ENCODE data around the gene AP4M1.
A peak's percentile ranks its signal among the peaks of the same experiment; 100 is the strongest.

AP4M1 gene

DNA sequence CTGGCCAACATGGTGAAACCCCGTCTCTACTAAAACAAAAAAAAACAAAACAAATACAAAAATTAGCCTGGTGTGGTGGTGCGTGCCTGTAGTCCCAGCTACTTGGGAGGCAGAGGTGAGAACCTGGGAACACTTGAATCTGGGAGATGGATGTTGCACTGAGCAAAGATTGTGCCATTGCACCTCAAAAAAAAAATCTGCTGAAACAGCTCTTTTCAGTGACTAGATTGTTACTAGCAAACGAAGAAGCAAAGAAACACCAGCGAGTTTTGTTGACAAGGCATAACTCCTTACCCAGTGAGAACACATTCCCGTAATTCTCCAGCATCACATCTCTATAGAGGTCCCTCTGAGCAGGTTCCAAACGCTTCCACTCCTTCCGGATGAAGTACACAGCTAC lies 26.6 kb upstream of the AP4M1 start:
- Mint-ChIP-seq H3K27ac (no peak overlapping the region), H3K9me3 (peaks cover 0 to 10% of the 10 kb centered on the region in 2 donors), H3K4me1 (ENCODE audit: low read depth in 2 of 2) (peaks cover 3 to 9% of the 10 kb centered on the region in 2 donors), H3K27me3 (no peaks in the 10 kb centered on the region), H3K4me3 (no peak overlapping the region), H3K36me3 (ENCODE audit: insufficient read depth) (peaks cover 82% of the 10 kb centered on the region)
- ATAC-seq (replicated peaks), result no peak
- no peak for DNase-seq

DNA sequence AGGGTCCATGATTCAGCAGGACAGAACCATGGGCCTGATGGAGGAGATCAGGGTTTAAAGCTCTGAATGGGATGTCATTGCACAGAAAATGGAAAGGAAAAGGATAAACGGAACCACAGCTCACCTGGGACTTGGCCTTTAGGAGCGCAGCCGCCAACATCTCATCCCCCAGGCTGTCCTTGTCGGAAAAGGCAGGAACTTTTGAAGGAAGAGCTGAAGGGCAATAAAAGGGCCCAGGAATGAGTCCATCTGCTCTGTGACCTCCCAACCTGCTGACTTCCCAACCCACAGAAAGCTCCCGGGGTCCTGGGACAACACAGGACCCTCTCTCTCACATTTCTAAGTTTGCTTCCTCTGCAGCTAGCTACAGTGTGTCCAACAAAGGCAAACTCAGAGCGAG lies 26.0 kb upstream of the AP4M1 start:
- no peaks in the 10 kb centered on the region for H3K27me3 Mint-ChIP-seq
- no peak overlapping the region for H3K4me3 Mint-ChIP-seq
- H3K27ac Mint-ChIP-seq, result no peak overlapping the region
- no peak for DNase-seq
- ATAC-seq (replicated peaks), result no peak
- H3K9me3 Mint-ChIP-seq, result peaks cover 0 to 10% of the 10 kb centered on the region in 2 donors
- H3K4me1 Mint-ChIP-seq (ENCODE audit: low read depth in 2 of 2), result peaks cover 7 to 15% of the 10 kb centered on the region in 2 donors
- H3K36me3 Mint-ChIP-seq (ENCODE audit: insufficient read depth), result peaks cover 81% of the 10 kb centered on the region

DNA sequence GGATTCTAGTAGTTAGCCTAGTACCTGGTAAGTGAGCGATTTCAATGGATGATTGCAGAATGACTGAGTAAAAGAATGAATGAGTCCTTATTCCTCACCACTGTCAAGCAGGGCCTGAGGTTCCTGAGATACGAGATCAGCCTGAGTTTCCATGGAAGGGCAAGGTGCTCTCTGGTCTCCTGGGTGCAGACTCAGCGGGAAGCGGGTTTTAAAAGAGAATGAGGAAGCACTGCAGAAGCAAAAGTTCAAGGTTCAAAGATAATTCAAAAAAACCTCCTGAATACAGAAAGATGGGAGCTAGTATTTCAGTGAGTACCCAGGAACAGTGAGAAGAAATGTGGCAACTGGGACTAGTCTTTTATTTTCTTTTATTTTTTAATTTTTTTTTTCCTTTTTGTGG lies 24.2 kb upstream of the AP4M1 start:
- H3K4me3 Mint-ChIP-seq, result no peak overlapping the region
- DNase-seq, result no peak
- no peaks in the 10 kb centered on the region for H3K27me3 Mint-ChIP-seq
- no peak for ATAC-seq (replicated peaks)
- no peak overlapping the region for H3K27ac Mint-ChIP-seq
- H3K9me3 Mint-ChIP-seq, result peaks cover 0 to 3% of the 10 kb centered on the region in 2 donors
- peaks cover 78% of the 10 kb centered on the region for H3K36me3 Mint-ChIP-seq (ENCODE audit: insufficient read depth)
- peaks cover 17 to 29% of the 10 kb centered on the region in 2 donors for H3K4me1 Mint-ChIP-seq (ENCODE audit: low read depth in 2 of 2)

DNA sequence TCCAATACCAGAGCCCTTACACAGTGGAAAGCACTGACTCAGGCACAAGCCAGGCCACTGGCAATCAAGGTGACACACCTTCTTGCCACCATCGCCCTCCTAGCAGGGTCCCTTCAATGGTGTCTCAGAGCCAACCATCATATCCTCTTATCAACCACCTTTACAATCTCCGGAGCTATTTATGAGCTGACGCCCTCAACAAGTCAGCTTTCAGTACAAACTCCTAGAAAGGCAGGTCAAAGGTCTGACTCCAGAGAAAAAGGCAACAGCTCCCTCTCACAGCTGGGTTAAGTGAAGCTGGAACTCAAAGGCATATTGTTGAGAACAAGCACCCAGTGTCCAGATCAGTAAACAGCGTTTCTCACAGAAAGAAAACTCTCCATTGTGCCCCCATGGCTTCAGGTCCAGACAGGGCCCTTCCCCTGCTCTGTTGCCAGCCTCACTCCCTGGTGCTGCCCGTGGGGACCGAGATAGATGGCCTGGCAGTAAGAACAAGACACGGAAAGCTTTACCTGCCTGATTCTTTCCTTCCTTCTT lies 22.4 kb upstream of the AP4M1 start:
- Mint-ChIP-seq H3K27ac (no peak overlapping the region), H3K4me3 (peak overlapping the region in 1 of 2 donors; percentile 0), H3K36me3 (ENCODE audit: insufficient read depth) (peaks cover 63% of the 10 kb centered on the region), H3K4me1 (ENCODE audit: low read depth in 2 of 2) (peaks cover 25 to 34% of the 10 kb centered on the region in 2 donors), H3K27me3 (no peaks in the 10 kb centered on the region), H3K9me3 (no peaks in the 10 kb centered on the region)
- no peak for ATAC-seq (replicated peaks)
- DNase-seq, result no peak

DNA sequence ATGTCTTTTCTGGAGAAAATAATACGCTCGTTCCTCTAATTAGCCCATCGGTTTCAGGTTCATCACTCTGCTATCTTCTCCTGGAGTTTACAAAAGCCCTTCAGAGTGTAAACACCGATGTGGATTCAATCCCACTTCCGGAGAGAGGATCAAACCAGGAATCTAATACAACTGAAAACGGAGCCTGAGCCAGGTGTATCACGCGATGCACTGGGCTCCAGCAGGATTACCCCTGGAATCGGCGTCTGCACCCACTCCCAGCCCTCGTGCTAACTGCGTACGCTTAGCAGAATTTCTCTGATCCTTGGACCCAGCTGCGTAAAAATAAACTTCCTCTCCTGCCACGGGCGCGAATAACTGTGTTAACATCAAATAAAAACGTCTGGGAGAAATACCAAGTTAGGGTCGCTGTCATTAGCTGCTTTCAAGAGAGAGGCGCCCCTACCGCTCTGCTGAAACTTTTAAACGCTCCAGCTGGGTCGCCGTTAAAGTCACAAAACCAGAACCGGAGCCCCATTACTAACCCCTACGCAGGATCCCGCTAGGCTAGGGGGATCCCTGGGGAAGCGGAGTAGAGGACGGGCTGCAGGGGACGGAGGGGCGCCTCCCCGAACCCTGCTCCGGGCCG lies 20.4 kb upstream of the AP4M1 start:
- Mint-ChIP-seq H3K36me3 (ENCODE audit: insufficient read depth) (peaks cover 45% of the 10 kb centered on the region), H3K4me3 (peak overlapping the region; percentile 87 to 91), H3K4me1 (ENCODE audit: low read depth in 2 of 2) (peaks cover 25 to 34% of the 10 kb centered on the region in 2 donors), H3K9me3 (no peaks in the 10 kb centered on the region), H3K27ac (peak overlapping the region; percentile 57 to 95), H3K27me3 (no peaks in the 10 kb centered on the region)
- ATAC-seq (replicated peaks) (no peak), DNase-seq (peak in 1 of 3 experiments; percentile 13)

DNA sequence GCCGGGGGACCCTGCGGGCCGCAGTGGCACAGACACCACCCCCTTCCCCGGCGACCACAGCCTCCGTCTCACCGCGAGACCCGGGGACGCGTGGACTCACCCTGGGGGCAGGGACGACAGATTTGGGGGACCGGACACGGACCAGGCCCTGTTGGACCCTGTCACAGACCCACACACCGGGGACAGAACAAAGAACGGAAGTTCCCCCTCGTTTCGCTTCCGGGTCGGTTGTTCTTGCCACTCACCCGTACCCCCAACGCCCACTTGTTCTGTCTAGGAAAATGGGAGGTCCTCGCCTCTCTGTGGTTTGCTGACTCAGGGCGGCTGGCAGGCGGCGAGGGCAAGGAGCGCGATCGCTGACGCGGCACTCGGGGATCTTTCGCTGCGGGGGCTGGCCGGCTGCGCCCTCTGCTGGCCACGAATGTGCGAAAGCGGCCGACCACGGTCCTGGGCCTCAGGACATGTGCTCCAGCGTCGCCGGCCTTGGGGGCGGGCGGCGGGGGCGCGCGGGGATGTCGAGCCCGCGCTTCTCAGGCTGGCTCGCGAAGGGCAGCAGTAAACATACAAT lies 19.8 kb upstream of the AP4M1 start, which contains the start of gene ZNF3:
Gene ZNF3, minus strand, starts transcription at position 189 of the 568 bp plus-strand sequence. CDS start 4,366 bp downstream, outside the sequence.
- peaks cover 25 to 34% of the 10 kb centered on the region in 2 donors for H3K4me1 Mint-ChIP-seq (ENCODE audit: low read depth in 2 of 2)
- peak within 1 kb of the TSS; percentile 87 to 91 for H3K4me3 Mint-ChIP-seq
- H3K36me3 Mint-ChIP-seq (ENCODE audit: insufficient read depth), result peaks cover 39% of the 10 kb centered on the region
- H3K27ac Mint-ChIP-seq, result peak within 1 kb of the TSS; percentile 57 to 95
- peak; percentile 96 to 97 (median 97) for DNase-seq
- H3K9me3 Mint-ChIP-seq, result no peaks in the 10 kb centered on the region
- ATAC-seq (replicated peaks), result peak; percentile 79
- H3K27me3 Mint-ChIP-seq, result no peaks in the 10 kb centered on the region

DNA sequence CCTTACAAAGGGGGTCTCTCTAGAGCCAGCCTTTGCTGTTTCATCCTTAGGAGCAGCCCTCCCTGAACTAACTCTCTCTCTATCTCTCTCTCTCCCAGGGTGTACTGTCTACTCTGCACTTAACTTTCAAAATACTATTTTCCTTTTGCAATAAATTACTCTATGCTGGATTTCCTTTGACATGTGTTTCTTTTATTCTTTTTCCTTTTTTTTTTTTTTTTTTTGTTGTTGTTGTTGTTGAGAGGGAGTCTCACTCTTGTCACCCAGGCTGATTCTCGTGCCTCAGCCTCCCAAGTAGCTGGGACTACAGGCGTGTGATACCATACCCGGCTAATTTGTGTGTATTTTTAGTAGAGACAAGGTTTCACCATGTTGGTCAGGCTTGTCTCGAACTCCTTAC lies 18.5 kb upstream of the AP4M1 start:
- Mint-ChIP-seq H3K27me3 (no peaks in the 10 kb centered on the region), H3K27ac (peak overlapping the region; percentile 57 to 95), H3K36me3 (ENCODE audit: insufficient read depth) (peaks cover 34% of the 10 kb centered on the region), H3K9me3 (no peaks in the 10 kb centered on the region), H3K4me3 (peak overlapping the region; percentile 87 to 91), H3K4me1 (ENCODE audit: low read depth in 2 of 2) (peaks cover 22 to 34% of the 10 kb centered on the region in 2 donors)
- DNase-seq (no peak), ATAC-seq (replicated peaks) (peak; percentile 3)

DNA sequence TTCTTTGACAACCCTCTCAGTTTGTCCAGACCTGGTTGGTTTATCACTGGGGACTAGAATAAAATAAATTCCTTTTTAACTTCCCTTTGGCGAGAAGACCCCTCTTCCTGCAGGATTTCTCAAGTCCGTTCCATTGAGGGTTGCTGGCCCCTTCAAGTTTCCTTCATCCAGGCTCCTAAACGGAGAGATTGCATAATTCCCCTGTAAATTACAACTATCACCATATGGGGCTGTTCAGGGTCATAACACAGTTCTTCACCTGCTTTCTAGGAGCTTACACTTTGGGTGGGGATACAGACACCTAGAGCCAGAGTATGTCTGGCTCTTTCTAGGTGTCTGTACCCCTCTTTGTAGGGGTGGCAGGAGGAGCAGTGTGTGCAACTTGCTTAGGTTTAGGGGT lies 15.9 kb upstream of the AP4M1 start:
- ATAC-seq (replicated peaks), result no peak
- H3K27ac Mint-ChIP-seq, result no peak overlapping the region

DNA sequence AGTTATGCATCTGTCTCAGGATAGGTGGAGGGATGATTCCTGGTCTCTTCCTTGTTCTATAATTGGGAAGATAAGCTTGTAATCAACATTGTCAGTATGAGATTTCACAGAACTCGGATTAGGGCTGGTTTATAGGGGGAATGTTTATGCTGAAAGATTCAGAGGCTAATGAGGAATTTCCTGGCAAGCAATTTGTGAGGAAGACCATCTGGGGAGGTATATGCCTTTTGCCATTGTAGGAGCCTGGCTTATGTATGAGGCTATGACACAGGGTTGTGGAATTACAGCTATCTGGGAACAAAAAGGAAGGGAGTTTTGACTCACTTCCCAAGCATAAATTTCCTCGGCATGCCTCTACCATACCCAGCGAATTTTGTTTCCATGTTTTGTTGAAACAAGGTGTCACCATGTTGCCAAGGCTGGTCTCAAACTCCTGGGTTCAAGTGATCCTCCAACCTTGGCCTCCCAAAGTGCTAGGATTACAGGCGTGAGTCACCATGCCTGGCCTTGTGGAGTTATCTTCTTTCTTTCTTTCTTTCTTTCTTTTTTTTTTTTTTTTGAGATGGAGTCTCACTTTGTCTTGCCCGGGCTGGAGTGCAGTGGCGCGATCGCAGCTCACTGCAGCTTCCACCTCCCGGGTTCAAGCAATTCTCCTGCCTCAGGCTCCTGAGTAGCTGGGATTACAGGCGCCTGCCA lies 14.2 kb upstream of the AP4M1 start:
- no peak for ATAC-seq (replicated peaks)
- H3K9me3 Mint-ChIP-seq, result no peaks in the 10 kb centered on the region
- peaks cover 18 to 19% of the 10 kb centered on the region in 2 donors for H3K4me1 Mint-ChIP-seq (ENCODE audit: low read depth in 2 of 2)
- H3K36me3 Mint-ChIP-seq (ENCODE audit: insufficient read depth), result peaks cover 36% of the 10 kb centered on the region
- peak overlapping the region in 1 of 2 donors; percentile 36 for H3K4me3 Mint-ChIP-seq
- peak overlapping the region in 1 of 2 donors; percentile 92 for H3K27ac Mint-ChIP-seq
- no peaks in the 10 kb centered on the region for H3K27me3 Mint-ChIP-seq
- no peak for DNase-seq

More for the DNA sequence above, 15.9 kb upstream of the AP4M1 start:
- H3K4me3 Mint-ChIP-seq, result no peak overlapping the region
- no peak for DNase-seq
- H3K9me3 Mint-ChIP-seq, result no peaks in the 10 kb centered on the region
- H3K4me1 Mint-ChIP-seq (ENCODE audit: low read depth in 2 of 2), result peaks cover 28% of the 10 kb centered on the region in 2 donors
- H3K27me3 Mint-ChIP-seq, result no peaks in the 10 kb centered on the region
- peaks cover 36% of the 10 kb centered on the region for H3K36me3 Mint-ChIP-seq (ENCODE audit: insufficient read depth)

DNA sequence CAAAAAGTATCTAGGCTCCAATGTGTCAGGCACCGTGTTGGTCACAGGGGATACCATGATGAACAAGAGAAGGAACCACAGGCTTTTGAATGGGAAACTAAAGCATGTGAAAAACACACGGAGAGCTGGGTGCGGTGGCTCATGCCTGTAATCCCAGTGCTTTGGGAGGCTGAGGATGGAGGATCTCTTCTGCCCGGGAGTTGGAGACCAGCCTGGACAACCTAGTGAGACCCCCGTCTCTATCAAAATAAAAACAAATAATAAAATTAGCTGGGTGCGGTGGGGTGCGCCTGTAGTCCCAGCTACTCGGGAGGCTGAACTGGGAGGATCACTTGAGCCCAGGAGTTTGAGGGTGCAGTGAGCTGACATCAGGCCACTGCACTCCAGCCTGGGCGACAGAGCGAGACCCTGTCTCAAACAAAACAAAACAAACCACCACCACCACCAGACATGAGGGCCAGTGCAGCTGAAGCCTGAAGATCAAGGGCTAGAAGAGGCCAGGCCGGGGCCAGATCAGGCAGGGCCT lies 13.3 kb upstream of the AP4M1 start:
- H3K27me3 Mint-ChIP-seq, result no peaks in the 10 kb centered on the region
- peaks cover 42% of the 10 kb centered on the region for H3K36me3 Mint-ChIP-seq (ENCODE audit: insufficient read depth)
- peak overlapping the region; percentile 90 to 92 for H3K27ac Mint-ChIP-seq
- H3K4me3 Mint-ChIP-seq, result peak overlapping the region; percentile 85 to 90
- H3K4me1 Mint-ChIP-seq (ENCODE audit: low read depth in 2 of 2), result peaks cover 11 to 13% of the 10 kb centered on the region in 2 donors
- no peak for ATAC-seq (replicated peaks)
- DNase-seq, result no peak
- H3K9me3 Mint-ChIP-seq, result no peaks in the 10 kb centered on the region

DNA sequence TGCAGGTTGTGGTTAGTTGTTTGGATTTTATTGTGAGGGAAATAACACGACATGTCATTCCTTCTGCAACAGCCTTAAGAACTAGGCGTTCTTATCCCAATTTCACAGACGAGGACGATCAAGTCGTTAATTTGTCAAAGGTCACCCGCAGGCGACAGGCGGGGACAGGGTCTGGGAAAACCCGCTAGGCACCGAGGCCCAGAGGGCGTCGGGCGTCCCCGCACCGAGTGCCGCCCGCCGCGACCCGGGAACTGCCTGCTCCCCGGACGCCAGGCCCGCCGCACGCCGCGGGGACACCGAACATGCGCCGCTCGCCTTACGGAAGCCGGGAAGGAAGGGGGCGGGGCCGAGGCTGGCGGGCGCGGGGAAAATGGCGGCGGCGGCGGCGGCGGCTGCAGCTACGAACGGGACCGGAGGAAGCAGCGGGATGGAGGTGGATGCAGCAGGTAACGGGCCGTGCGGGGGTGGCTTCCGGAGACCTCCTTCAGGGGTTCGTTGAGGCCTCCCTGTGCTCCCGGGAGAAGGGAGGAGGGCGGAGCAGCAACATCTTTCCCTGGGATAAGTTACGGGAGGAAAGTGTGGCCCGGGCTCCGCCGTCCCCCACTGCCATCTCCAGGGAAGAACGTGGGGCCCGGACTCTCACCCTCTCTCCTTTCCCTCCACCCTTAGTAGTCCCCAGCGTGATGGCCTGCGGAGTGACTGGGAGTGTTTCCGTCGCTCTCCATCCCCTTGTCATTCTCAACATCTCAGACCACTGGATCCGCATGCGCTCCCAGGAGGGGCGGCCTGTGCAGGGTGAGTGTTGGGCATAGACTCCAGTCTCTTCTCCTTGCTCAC lies 12.6 kb upstream of the AP4M1 start, which contains the start of gene COPS6:
Gene COPS6, plus strand, starts transcription at position 349 of the 837 bp plus-strand sequence. Its CDS starts 22 bp downstream, at position 371.
- peaks cover 49% of the 10 kb centered on the region for H3K36me3 Mint-ChIP-seq (ENCODE audit: insufficient read depth)
- H3K4me1 Mint-ChIP-seq (ENCODE audit: low read depth in 2 of 2), result peaks cover 11 to 16% of the 10 kb centered on the region in 2 donors
- peak; percentile 87 for ATAC-seq (replicated peaks)

DNA sequence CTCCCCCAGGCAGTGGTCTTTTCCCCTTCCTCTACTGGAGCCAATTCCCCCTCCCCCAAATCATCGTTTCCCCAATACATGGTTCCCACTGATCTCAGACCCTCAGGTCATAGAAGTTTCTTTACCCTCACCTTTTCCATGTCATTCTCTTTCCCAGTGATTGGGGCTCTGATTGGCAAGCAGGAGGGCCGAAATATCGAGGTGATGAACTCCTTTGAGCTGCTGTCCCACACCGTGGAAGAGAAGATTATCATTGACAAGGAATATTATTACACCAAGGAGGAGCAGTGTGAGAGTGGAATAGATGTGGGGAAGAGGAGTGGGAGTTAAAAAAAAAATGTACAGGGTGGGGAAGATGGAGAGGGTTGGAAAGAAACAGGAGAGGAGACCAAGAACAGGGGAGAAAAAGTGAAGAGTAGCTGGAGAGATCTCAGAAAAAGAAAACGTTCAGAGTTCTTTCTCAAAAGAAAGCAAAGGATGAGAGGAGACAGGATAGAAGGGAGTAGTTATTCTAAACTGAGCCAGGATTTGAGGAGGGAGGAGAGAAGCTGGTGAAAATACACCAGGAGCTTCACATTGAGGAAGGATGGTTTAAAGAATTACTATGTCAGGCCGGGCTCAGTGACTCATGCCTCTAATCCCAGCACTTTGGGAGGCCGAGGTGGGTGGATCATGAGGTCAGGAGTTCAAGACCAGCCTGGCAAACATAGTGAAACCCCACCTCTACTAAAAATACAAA lies 11.8 kb upstream of the AP4M1 start:
- no peaks in the 10 kb centered on the region for H3K27me3 Mint-ChIP-seq
- H3K27ac Mint-ChIP-seq, result peak overlapping the region; percentile 90 to 92
- peaks cover 11 to 16% of the 10 kb centered on the region in 2 donors for H3K4me1 Mint-ChIP-seq (ENCODE audit: low read depth in 2 of 2)
- no peaks in the 10 kb centered on the region for H3K9me3 Mint-ChIP-seq
- ATAC-seq (replicated peaks) (no peak), DNase-seq (no peak)
- peaks cover 57% of the 10 kb centered on the region for H3K36me3 Mint-ChIP-seq (ENCODE audit: insufficient read depth)
- H3K4me3 Mint-ChIP-seq, result peak overlapping the region; percentile 85 to 90

More for the DNA sequence above, 12.6 kb upstream of the AP4M1 start, which contains the start of gene COPS6:
- peak within 1 kb of the TSS; percentile 90 to 92 for H3K27ac Mint-ChIP-seq
- no peaks in the 10 kb centered on the region for H3K9me3 Mint-ChIP-seq
- DNase-seq, result peak; percentile 85 to 88 (median 87)
- peak within 1 kb of the TSS; percentile 85 to 90 for H3K4me3 Mint-ChIP-seq
- H3K27me3 Mint-ChIP-seq, result no peaks in the 10 kb centered on the region
